GM18858 (cell line): ENCODE measurements around the gene NCOA1.

Experiments
- ATAC-seq: cut with Tn5 transposase; IDR thresholded peaks from one replicate; pipeline ENCODE4 v1.9.1; 2021; ENCODE audit not compliant: unreplicated experiment

The NCOA1 gene

DNA sequence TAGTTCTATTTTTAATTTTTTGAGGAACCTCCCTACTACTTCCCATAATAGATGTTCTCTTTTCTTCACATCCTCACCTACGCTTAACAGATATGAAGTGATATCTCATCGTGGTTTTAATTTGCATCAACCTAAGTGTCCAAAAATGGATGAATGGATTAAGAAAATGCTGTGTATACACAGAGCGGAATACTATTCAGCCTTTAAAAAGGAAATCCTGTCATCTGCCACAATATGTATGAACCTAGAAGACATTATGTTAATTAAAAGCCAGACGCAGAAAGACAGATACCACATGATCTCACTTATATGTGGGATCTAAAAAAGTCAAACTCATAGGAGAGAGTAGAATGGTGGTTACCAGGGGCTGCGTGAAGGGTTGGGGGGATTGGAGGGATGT, 189.1 kb downstream of the NCOA1 start:
- no peak for ATAC-seq

- no peak for ATAC-seq
Measured at GRCh38 chr2:24682304-24682703, 191.2 kb downstream of the NCOA1 start.

GRCh38 chr2:24683408-24683807, 192.4 kb downstream of the NCOA1 start:
- no peak for ATAC-seq

- ATAC-seq = no peak
Measured at GRCh38 chr2:24690524-24690923, 199.5 kb downstream of the NCOA1 start.

GRCh38 chr2:24691806-24692205, 200.8 kb downstream of the NCOA1 start:
- no peak for ATAC-seq

DNA sequence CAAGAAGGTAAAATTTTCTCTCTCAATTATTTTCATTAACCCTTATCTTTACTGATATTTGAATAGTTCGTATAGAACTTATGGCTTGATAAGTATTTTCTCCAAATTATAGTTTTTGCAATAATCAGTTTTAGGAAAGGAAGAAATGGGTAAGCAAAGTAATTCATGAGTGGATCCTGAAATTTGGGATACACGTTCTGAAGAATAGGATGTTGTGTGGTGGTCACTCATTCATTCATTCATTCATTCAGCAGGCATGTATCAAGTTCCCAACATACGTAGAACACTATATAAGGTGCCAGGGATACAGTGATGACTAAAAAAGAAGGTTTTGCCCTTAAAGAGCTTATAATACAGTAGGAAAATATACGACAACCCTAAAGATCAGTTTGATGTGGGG, 206.7 kb downstream of the NCOA1 start:
- no peak for ATAC-seq

DNA sequence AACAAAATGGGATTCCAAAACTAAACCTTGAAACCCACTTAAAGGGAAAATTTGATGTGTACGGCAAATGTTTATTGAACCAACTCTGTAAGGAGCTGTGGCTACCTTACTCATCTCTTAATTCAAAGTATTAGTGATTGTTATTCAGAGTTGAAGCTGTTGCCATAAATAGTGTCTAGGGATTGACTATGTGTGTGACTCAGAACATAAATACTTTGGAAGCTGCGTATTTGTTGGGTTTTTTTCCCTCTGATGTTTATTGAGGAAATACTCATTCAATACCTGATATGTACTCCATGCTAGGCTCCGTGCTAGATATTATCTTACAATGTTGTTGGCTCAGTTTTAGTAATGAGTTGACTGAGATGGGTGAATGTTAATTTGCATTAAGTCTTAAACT, 211.7 kb downstream of the NCOA1 start:
- ATAC-seq = no peak

GRCh38 chr2:24704692-24705091, 213.6 kb downstream of the NCOA1 start:
- no peak for ATAC-seq

DNA sequence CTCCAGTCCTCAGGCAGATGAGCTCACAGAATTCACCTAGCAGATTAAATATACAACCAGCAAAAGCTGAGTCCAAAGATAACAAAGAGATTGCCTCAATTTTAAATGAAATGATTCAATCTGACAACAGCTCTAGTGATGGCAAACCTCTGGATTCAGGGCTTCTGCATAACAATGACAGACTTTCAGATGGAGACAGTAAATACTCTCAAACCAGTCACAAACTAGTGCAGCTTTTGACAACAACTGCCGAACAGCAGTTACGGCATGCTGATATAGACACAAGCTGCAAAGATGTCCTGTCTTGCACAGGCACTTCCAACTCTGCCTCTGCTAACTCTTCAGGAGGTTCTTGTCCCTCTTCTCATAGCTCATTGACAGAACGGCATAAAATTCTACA, 216.1 kb downstream of the NCOA1 start:
- no peak for ATAC-seq

GRCh38 chr2:24708537-24709152, 217.6 kb downstream of the NCOA1 start:
- ATAC-seq = no peak

GRCh38 chr2:24710806-24711205, 219.8 kb downstream of the NCOA1 start:
- no peak for ATAC-seq

GRCh38 chr2:24711865-24712264, 220.8 kb downstream of the NCOA1 start:
- ATAC-seq = no peak

DNA sequence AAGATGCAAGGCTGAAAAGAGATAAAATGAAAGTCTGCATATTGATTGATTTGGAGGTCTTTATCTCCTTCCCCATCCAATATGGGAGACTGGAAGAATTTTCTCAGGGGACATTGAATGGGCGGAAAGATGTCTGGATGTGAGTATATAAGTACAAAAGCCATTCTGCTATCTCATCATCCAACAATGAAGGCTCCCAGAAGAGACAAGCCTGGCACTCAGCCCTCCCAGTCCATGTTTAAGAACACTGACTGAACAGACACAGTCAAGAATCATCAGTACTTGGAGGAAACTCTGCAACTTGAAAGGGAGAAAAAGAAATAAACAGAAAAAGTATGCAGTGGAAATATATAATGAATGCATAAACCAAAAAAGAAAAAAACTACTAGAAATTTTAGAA, 221.2 kb downstream of the NCOA1 start:
- no peak for ATAC-seq

DNA sequence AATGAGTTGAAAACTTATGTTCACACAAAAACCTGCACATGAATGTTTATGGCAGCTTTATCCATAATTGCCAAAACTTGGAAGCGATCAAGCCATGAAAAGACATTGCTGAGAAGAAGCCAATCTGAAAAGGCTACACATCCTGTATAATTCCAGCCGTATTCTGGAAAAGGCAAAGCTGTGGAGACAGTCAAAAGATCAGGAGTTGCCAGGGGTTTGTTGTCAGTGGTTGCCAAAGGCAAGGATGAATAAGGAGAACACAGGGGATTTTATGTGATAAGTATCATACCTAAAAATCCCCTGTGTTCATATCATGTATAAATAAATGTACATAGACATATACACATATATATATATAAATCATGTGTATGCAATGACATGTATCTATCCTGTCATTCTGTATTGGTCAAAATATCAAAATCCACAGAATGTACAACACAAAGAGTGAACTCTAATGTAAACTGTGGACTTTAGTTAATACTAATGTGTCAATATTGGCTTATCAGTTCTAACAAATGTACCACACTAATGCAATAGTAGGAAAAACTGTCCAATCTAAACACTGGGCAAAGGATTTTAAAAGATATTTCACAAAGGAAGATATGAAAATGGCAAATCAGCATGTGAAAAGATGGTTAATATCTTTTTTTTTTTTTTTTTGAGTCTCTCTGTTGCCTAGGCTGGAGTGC, 226.4 kb downstream of the NCOA1 start:
- ATAC-seq = no peak

- peak; percentile 75 for ATAC-seq
Measured at GRCh38 chr2:24720310-24720709, 229.3 kb downstream of the NCOA1 start.

- ATAC-seq = no peak
Measured at GRCh38 chr2:24721470-24721869, 230.4 kb downstream of the NCOA1 start.

DNA sequence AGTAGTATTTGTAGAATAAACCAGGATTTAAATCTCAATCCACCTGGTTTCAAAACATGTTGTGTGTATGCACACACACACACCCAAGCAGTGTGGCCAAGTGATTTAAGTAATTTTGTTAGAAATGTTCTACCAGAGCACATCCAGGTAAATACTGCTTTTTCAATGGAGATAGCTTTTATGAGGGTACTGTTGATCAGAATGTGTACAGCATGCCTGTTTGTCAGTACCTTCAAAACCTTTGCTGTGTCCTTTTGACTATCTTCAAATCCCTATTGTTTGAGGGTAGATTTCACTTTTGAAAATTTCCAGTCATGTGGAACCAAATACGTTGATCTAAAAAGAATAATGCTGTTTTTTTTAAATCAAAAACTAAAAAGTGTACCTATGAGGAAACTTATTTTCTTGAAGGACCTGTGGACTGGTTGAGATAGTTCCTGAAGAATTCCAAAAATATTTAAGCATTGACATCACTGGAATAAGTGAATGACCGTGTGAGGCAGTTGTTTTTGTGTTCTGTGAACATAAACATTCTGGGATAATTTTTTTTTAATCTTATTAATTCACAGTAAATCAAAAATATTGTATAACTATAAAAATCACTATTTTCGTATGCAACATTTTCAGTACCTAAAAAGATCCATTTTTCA, 231.2 kb downstream of the NCOA1 start:
- no peak for ATAC-seq

DNA sequence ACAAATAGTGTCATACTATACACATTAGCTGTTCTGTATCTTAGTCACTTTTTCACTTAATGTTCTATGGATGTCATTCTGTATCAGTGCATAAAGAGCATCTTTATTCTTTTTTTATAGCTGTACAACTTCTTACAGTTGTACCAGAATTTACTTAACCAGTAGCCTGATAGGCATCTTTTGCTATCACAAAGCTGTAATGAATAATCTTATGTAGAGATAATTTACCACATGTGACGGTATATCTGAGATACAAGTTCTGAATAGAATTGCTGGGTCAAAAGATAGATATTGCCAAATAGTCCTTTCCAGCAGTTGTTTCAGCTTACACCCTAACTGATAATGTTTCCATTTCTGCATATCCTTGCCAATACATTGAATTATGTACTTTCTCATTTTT, 232.1 kb downstream of the NCOA1 start:
- ATAC-seq = no peak

DNA sequence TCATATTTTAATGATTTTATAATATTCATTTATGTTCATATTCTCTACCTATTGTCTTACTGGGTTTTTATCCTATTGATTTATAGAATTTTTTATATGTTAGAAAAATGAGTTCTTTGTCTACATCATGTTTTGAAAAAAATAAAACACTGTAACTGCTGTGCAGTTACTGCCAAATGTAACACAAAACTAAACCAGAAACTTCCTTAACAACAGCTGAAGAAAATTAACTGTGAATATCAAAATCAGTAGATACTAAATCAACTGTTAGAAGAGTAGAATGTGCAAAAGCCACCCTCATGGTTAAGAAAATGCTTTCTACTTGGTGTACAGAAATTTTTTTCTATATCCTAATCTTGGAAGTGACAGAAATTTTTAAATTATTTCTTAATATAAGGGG, 232.6 kb downstream of the NCOA1 start:
- no peak for ATAC-seq

- no peak for ATAC-seq
Measured at GRCh38 chr2:24724111-24724775, 233.2 kb downstream of the NCOA1 start.

GRCh38 chr2:24725956-24726355, 234.9 kb downstream of the NCOA1 start:
- no peak for ATAC-seq

- no peak for ATAC-seq
Measured at GRCh38 chr2:24730481-24730880, 239.4 kb downstream of the NCOA1 start.
